ENCODE measurements around the gene SERPINA6. TPM values are rescaled to one million over a fixed set of nuclear protein-coding genes. Genes with fewer than 3 reads are reported as not detected.

SERPINA6 gene
- total and polyA plus RNA-seq, 2 donors (not counting 1 experiment from before 2014, with no cell fraction given) = not detected

- H3K9ac ChIP-seq (ENCODE audit: insufficient read depth, low read length) = no peak overlapping the region
- no peaks in the 10 kb centered on the region for H3K79me2 ChIP-seq (ENCODE audit: control insufficient read depth, insufficient read depth, low read length)
- no peak overlapping the region for H3K4me3 ChIP-seq (replicated peaks in 1 of 4; ENCODE audit: control extremely low read depth in 1 of 4, insufficient read depth in 1 of 4, low read depth in 3 of 4, low read length in 4 of 4)
- TF ChIP-seq EZH2 (IDR thresholded peaks at IDR 0.05; ENCODE audit: low read length, missing control alignments) = no peak
- no peak for TF ChIP-seq CTCF (conservative IDR thresholded peaks at IDR 0.05 in 1 of 2, IDR thresholded peaks at IDR 0.05 in 1 of 2; ENCODE audit: low read depth in 1 of 2, low read length in 2 of 2)
- H2AFZ ChIP-seq (ENCODE audit: low read length) = no peak overlapping the region
- H3K4me2 ChIP-seq (ENCODE audit: extremely low read depth, insufficient read depth, low read length) = no peak overlapping the region
- H3K36me3 ChIP-seq (ENCODE audit: control insufficient read depth, insufficient read depth, low read length) = no peaks in the 10 kb centered on the region
- no peaks in the 10 kb centered on the region for H3K4me1 ChIP-seq (ENCODE audit: control insufficient read depth, extremely low read depth, insufficient read depth, low read length)
- no peak overlapping the region for H3K27ac ChIP-seq (ENCODE audit: insufficient read depth, low read length)
- DNase-seq (ENCODE audit: low read depth in 2 of 2) = no peak
- no peaks in the 10 kb centered on the region for H3K27me3 ChIP-seq (ENCODE audit: control insufficient read depth, insufficient read depth, low read length)
- no peaks in the 10 kb centered on the region for H4K20me1 ChIP-seq (ENCODE audit: control insufficient read depth, extremely low read depth, insufficient read depth, low read length)
- no peaks in the 10 kb centered on the region for H3K9me3 ChIP-seq (ENCODE audit: control insufficient read depth, insufficient read depth, low read depth, low read length)
Observed at GRCh38 chr14:94293578-94293924, 29.6 kb downstream of the SERPINA6 start.

GRCh38 chr14:94292872-94293577 lies 30.1 kb downstream of the SERPINA6 start, which contains the start of gene SERPINA10:
Gene SERPINA10, minus strand, starts transcription at chr14:94293268. Its CDS starts 2,675 bp downstream, at chr14:94290593.
- no peak for DNase-seq (ENCODE audit: low read depth in 2 of 2)
- H3K9me3 ChIP-seq (ENCODE audit: control insufficient read depth, insufficient read depth, low read depth, low read length) = no peaks in the 10 kb centered on the region
- TF ChIP-seq CTCF (conservative IDR thresholded peaks at IDR 0.05 in 1 of 2, IDR thresholded peaks at IDR 0.05 in 1 of 2; ENCODE audit: low read depth in 1 of 2, low read length in 2 of 2) = no peak
- TF ChIP-seq EZH2 (IDR thresholded peaks at IDR 0.05; ENCODE audit: low read length, missing control alignments) = no peak

GRCh38 chr14:94292526-94292871 lies 30.6 kb downstream of the SERPINA6 start:
- no peak for DNase-seq (ENCODE audit: low read depth in 2 of 2)
- H3K4me2 ChIP-seq (ENCODE audit: extremely low read depth, insufficient read depth, low read length) = no peak overlapping the region

More at GRCh38 chr14:94292872-94293577, 30.1 kb downstream of the SERPINA6 start, which contains the start of gene SERPINA10:
- no peaks in the 10 kb centered on the region for H3K4me1 ChIP-seq (ENCODE audit: control insufficient read depth, extremely low read depth, insufficient read depth, low read length)
- H3K36me3 ChIP-seq (ENCODE audit: control insufficient read depth, insufficient read depth, low read length) = no peaks in the 10 kb centered on the region
- H2AFZ ChIP-seq (ENCODE audit: low read length) = no peak within 1 kb of the TSS
- H3K27ac ChIP-seq (ENCODE audit: insufficient read depth, low read length) = no peak within 1 kb of the TSS
- no peaks in the 10 kb centered on the region for H4K20me1 ChIP-seq (ENCODE audit: control insufficient read depth, extremely low read depth, insufficient read depth, low read length)
- no peak within 1 kb of the TSS for H3K4me2 ChIP-seq (ENCODE audit: extremely low read depth, insufficient read depth, low read length)
- H3K79me2 ChIP-seq (ENCODE audit: control insufficient read depth, insufficient read depth, low read length) = no peaks in the 10 kb centered on the region
- H3K9ac ChIP-seq (ENCODE audit: insufficient read depth, low read length) = no peak within 1 kb of the TSS
- no peaks in the 10 kb centered on the region for H3K27me3 ChIP-seq (ENCODE audit: control insufficient read depth, insufficient read depth, low read length)
- no peak within 1 kb of the TSS for H3K4me3 ChIP-seq (replicated peaks in 1 of 4; ENCODE audit: control extremely low read depth in 1 of 4, insufficient read depth in 1 of 4, low read depth in 3 of 4, low read length in 4 of 4)

More at GRCh38 chr14:94292526-94292871, 30.6 kb downstream of the SERPINA6 start:
- Histone ChIP-seq H4K20me1 (ENCODE audit: control insufficient read depth, extremely low read depth, insufficient read depth, low read length) (no peaks in the 10 kb centered on the region), H2AFZ (ENCODE audit: low read length) (no peak overlapping the region), H3K4me3 (replicated peaks in 1 of 4; ENCODE audit: control extremely low read depth in 1 of 4, insufficient read depth in 1 of 4, low read depth in 3 of 4, low read length in 4 of 4) (no peak overlapping the region), H3K9me3 (ENCODE audit: control insufficient read depth, insufficient read depth, low read depth, low read length) (no peaks in the 10 kb centered on the region), H3K27ac (ENCODE audit: insufficient read depth, low read length) (no peak overlapping the region), H3K4me1 (ENCODE audit: control insufficient read depth, extremely low read depth, insufficient read depth, low read length) (no peaks in the 10 kb centered on the region), H3K79me2 (ENCODE audit: control insufficient read depth, insufficient read depth, low read length) (no peaks in the 10 kb centered on the region), H3K9ac (ENCODE audit: insufficient read depth, low read length) (no peak overlapping the region), H3K27me3 (ENCODE audit: control insufficient read depth, insufficient read depth, low read length) (no peaks in the 10 kb centered on the region), H3K36me3 (ENCODE audit: control insufficient read depth, insufficient read depth, low read length) (no peaks in the 10 kb centered on the region)
- no peak for TF ChIP-seq EZH2 (IDR thresholded peaks at IDR 0.05; ENCODE audit: low read length, missing control alignments)
- no peak for TF ChIP-seq CTCF (conservative IDR thresholded peaks at IDR 0.05 in 1 of 2, IDR thresholded peaks at IDR 0.05 in 1 of 2; ENCODE audit: low read depth in 1 of 2, low read length in 2 of 2)
